Progenitor cell of endocrine pancreas (in vitro differentiated cells): ENCODE data around the gene ZBTB16. TPM values are rescaled to one million over a fixed set of nuclear protein-coding genes. Genes with fewer than 3 reads are reported as not detected.

Experiments used
- DNase-seq: peaks from one replicate; pipeline ENCODE4 v3.0.0; 2021; ENCODE audit warnings: low spot score; ENCODE audit not compliant: unreplicated experiment
- H3K27ac Mint-ChIP-seq: 2 replicates; pipeline ENCODE4 v1.8.0; 2021; ENCODE audit warnings: mild to moderate bottlenecking, moderate library complexity, mixed read lengths
- H3K27me3 Mint-ChIP-seq: 2 replicates; pipeline ENCODE4 v1.8.0; 2021; ENCODE audit warnings: mixed read lengths
- H3K36me3 Mint-ChIP-seq: 2 replicates; pipeline ENCODE4 v1.8.0; 2022; ENCODE audit warnings: mixed read lengths; ENCODE audit not compliant: insufficient read depth
- H3K4me1 Mint-ChIP-seq: 2 replicates; pipeline ENCODE4 v1.8.0; 2021; ENCODE audit warnings: low read depth, mixed read lengths
- H3K4me3 Mint-ChIP-seq: 2 replicates; pipeline ENCODE4 v1.8.0; 2021; ENCODE audit warnings: low read depth, mild to moderate bottlenecking, moderate library complexity, mixed read lengths
- H3K9me3 Mint-ChIP-seq: 2 replicates; pipeline ENCODE4 v1.8.0; 2021; ENCODE audit warnings: low read depth, mixed read lengths
- total RNA-seq: library from RNA; stranded (reverse); gene quantifications from 2 replicates; pipeline ENCODE4 v1.2.1, GENCODE V29; 2021
- TF ChIP-seq, protein P1 (sequence below): fragments of 200-600 bp; sonication (generic); IDR thresholded peaks from one replicate; pipeline ENCODE4 v1.5.0; 2021; ENCODE audit warnings: antibody characterized with exemption, mild to moderate bottlenecking; ENCODE audit not compliant: unreplicated experiment

ZBTB16 gene
- total RNA-seq, 1 donor from 2014 or later: 29.6 TPM

DNA sequence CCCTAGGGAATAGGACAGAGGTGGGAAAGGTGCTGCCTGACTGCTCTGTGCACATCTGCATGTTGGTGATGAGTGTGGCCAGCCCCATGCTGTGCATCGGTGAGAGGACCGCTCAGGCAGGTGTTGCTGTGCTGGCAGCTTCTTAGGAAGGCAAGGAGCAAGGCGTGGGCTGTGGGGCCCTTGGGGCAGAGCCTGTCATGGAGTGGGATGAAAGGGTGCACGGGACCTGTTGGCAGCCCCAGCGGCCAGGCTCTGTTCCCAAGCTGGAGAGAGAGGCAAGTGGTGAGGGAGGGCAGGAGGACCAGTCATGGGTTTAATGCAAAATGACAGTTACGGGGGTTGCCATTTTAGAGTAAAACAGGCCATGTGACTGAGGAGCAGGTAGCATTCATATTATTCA lies 78.3 kb downstream of the ZBTB16 start:
- TF ChIP-seq, protein P1, sequence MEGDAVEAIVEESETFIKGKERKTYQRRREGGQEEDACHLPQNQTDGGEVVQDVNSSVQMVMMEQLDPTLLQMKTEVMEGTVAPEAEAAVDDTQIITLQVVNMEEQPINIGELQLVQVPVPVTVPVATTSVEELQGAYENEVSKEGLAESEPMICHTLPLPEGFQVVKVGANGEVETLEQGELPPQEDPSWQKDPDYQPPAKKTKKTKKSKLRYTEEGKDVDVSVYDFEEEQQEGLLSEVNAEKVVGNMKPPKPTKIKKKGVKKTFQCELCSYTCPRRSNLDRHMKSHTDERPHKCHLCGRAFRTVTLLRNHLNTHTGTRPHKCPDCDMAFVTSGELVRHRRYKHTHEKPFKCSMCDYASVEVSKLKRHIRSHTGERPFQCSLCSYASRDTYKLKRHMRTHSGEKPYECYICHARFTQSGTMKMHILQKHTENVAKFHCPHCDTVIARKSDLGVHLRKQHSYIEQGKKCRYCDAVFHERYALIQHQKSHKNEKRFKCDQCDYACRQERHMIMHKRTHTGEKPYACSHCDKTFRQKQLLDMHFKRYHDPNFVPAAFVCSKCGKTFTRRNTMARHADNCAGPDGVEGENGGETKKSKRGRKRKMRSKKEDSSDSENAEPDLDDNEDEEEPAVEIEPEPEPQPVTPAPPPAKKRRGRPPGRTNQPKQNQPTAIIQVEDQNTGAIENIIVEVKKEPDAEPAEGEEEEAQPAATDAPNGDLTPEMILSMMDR: no peak
- no peaks in the 10 kb centered on the region for H3K4me1 Mint-ChIP-seq
- no peaks in the 10 kb centered on the region for H3K27me3 Mint-ChIP-seq
- H3K4me3 Mint-ChIP-seq: no peak overlapping the region
- no peaks in the 10 kb centered on the region for H3K9me3 Mint-ChIP-seq
- DNase-seq: no peak
- peaks cover 5% of the 10 kb centered on the region for H3K36me3 Mint-ChIP-seq
- no peak overlapping the region for H3K27ac Mint-ChIP-seq

- H3K9me3 Mint-ChIP-seq: no peaks in the 10 kb centered on the region
- no peaks in the 10 kb centered on the region for H3K27me3 Mint-ChIP-seq
- H3K27ac Mint-ChIP-seq: no peak overlapping the region
- H3K4me1 Mint-ChIP-seq: peaks cover under 1% of the 10 kb centered on the region
- TF ChIP-seq, protein P1: no peak
- no peak for DNase-seq
- no peak overlapping the region for H3K4me3 Mint-ChIP-seq
- H3K36me3 Mint-ChIP-seq: peaks cover 5% of the 10 kb centered on the region
Measured at GRCh38 chr11:114138411-114138810, 78.9 kb downstream of the ZBTB16 start.

GRCh38 chr11:114140826-114141225 lies 81.3 kb downstream of the ZBTB16 start:
- H3K36me3 Mint-ChIP-seq: peaks cover 5% of the 10 kb centered on the region
- TF ChIP-seq, protein P1: no peak
- no peak for DNase-seq
- H3K9me3 Mint-ChIP-seq: no peaks in the 10 kb centered on the region
- no peak overlapping the region for H3K4me3 Mint-ChIP-seq
- H3K4me1 Mint-ChIP-seq: peaks cover 13% of the 10 kb centered on the region
- no peak overlapping the region for H3K27ac Mint-ChIP-seq
- no peaks in the 10 kb centered on the region for H3K27me3 Mint-ChIP-seq

- Mint-ChIP-seq H3K9me3 (no peaks in the 10 kb centered on the region), H3K27me3 (no peaks in the 10 kb centered on the region), H3K4me3 (no peak overlapping the region), H3K4me1 (peaks cover 16% of the 10 kb centered on the region), H3K36me3 (peaks cover 5% of the 10 kb centered on the region), H3K27ac (no peak overlapping the region)
- DNase-seq: no peak
- TF ChIP-seq, protein P1: no peak
Measured at GRCh38 chr11:114141863-114142580, 82.5 kb downstream of the ZBTB16 start.

GRCh38 chr11:114142707-114143106 lies 83.2 kb downstream of the ZBTB16 start:
- H3K27ac Mint-ChIP-seq: no peak overlapping the region
- H3K4me1 Mint-ChIP-seq: peaks cover 20% of the 10 kb centered on the region
- no peaks in the 10 kb centered on the region for H3K27me3 Mint-ChIP-seq
- no peak overlapping the region for H3K4me3 Mint-ChIP-seq
- DNase-seq: no peak
- TF ChIP-seq, protein P1: no peak
- H3K36me3 Mint-ChIP-seq: peaks cover 5% of the 10 kb centered on the region
- H3K9me3 Mint-ChIP-seq: no peaks in the 10 kb centered on the region
